ENCODE data around the gene TUT1. TPM values are rescaled to one million over a fixed set of nuclear protein-coding genes. Genes with fewer than 3 reads are reported as not detected.
A peak's percentile ranks its signal among the peaks of the same experiment; 100 is the strongest.
"Not testable (repeated sequence)": the region's sequence is repeated elsewhere in the genome, so short reads cannot be mapped to it uniquely, and the experiment has no call there.

TUT1 gene
- total and polyA plus RNA-seq, 2 experiments from 2014 or later, result 12.8 to 22.2 TPM

- peaks cover 71% of the 10 kb centered on the region for H3K79me2 ChIP-seq (replicated peaks; ENCODE audit: insufficient read depth)
- ATAC-seq; H3K9me2 ChIP-seq (ENCODE audit: insufficient read depth); H2AFZ ChIP-seq; H3K27me3 ChIP-seq (ENCODE audit: insufficient read depth); DNase-seq (ENCODE audit: low spot score); H3K9me3 Mint-ChIP-seq: not testable (repeated sequence)
- peak overlapping the region; percentile 99 for H3K4me2 ChIP-seq
- H3K27me3 Mint-ChIP-seq (ENCODE audit: insufficient read depth, low read depth, poor library complexity), result peaks cover 24% of the 10 kb centered on the region
- peaks cover 24% of the 10 kb centered on the region for H3K4me1 ChIP-seq (ENCODE audit: insufficient read depth)
- H3K36me3 ChIP-seq (ENCODE audit: insufficient read depth), result peaks cover 60% of the 10 kb centered on the region
- peak overlapping the region; percentile 79; the same call in 1 of the 2 replicates for H3K4me3 ChIP-seq
- H3F3A ChIP-seq (replicated peaks; ENCODE audit: low read depth), result peaks cover 67% of the 10 kb centered on the region
- peaks cover 79% of the 10 kb centered on the region for H3K36me3 Mint-ChIP-seq (ENCODE audit: low read depth)
- peaks cover 42% of the 10 kb centered on the region for H3K4me1 Mint-ChIP-seq
- H3K27ac Mint-ChIP-seq, result peak overlapping the region; percentile 14
- peak overlapping the region; percentile 99 for H3K4me3 Mint-ChIP-seq
- peaks cover 63% of the 10 kb centered on the region for H4K20me1 ChIP-seq (replicated peaks; ENCODE audit: insufficient read depth)
- H3K27ac ChIP-seq (ENCODE audit: low read depth), result peak overlapping the region; percentile 7
These were observed 19.8 kb downstream of the TUT1 start for GRCh38 chr11:62571493-62571892.

GRCh38 chr11:62570903-62571302 lies 20.4 kb downstream of the TUT1 start:
- H3K4me1 ChIP-seq (ENCODE audit: insufficient read depth), result peaks cover 24% of the 10 kb centered on the region
- H3K36me3 ChIP-seq (ENCODE audit: insufficient read depth), result peaks cover 65% of the 10 kb centered on the region
- peaks cover 42% of the 10 kb centered on the region for H3K4me1 Mint-ChIP-seq
- peaks cover 81% of the 10 kb centered on the region for H3K36me3 Mint-ChIP-seq (ENCODE audit: low read depth)
- H3K4me2 ChIP-seq; H3K9me2 ChIP-seq (ENCODE audit: insufficient read depth); ATAC-seq; H3K9me3 Mint-ChIP-seq; DNase-seq (ENCODE audit: low spot score); H2AFZ ChIP-seq; H3K27me3 ChIP-seq (ENCODE audit: insufficient read depth): not testable (repeated sequence)
- peak overlapping the region; percentile 7 for H3K27ac ChIP-seq (ENCODE audit: low read depth)
- H3K27ac Mint-ChIP-seq, result peak overlapping the region; percentile 14; the same call in 1 of the 2 replicates
- H3K4me3 ChIP-seq, result peak overlapping the region; percentile 79; the same call in 1 of the 2 replicates
- H3K4me3 Mint-ChIP-seq, result peak overlapping the region; percentile 99
- H4K20me1 ChIP-seq (replicated peaks; ENCODE audit: insufficient read depth), result peaks cover 69% of the 10 kb centered on the region
- peaks cover 77% of the 10 kb centered on the region for H3K79me2 ChIP-seq (replicated peaks; ENCODE audit: insufficient read depth)
- peaks cover 71% of the 10 kb centered on the region for H3F3A ChIP-seq (replicated peaks; ENCODE audit: low read depth)
- peaks cover 22% of the 10 kb centered on the region for H3K27me3 Mint-ChIP-seq (ENCODE audit: insufficient read depth, low read depth, poor library complexity)

- TF ChIP-seq NANOG (IDR thresholded peaks at IDR 0.05; ENCODE audit: borderline replicate concordance) (no peak), JUNB (IDR thresholded peaks at IDR 0.05; ENCODE audit: unreplicated experiment) (no peak), POLR2AphosphoS5 (IDR thresholded peaks at IDR 0.05; ENCODE audit: low read depth) (no peak), ETS1 (IDR thresholded peaks at IDR 0.05) (no peak), STAT1 (IDR thresholded peaks at IDR 0.05; ENCODE audit: unreplicated experiment) (no peak), REST (IDR thresholded peaks at IDR 0.05; ENCODE audit: unreplicated experiment) (no peak), EZH2phosphoT487 (IDR thresholded peaks at IDR 0.05; ENCODE audit: unreplicated experiment) (no peak), ZNF331 (CRISPR knock-in tag; IDR thresholded peaks at IDR 0.05; ENCODE audit: low read depth) (no peak)
- peaks cover 77% of the 10 kb centered on the region for H3K36me3 ChIP-seq (ENCODE audit: insufficient read depth)
- peaks cover 90% of the 10 kb centered on the region for H3K79me2 ChIP-seq (replicated peaks; ENCODE audit: insufficient read depth)
- H3K27me3 Mint-ChIP-seq (ENCODE audit: insufficient read depth, low read depth, poor library complexity), result peaks cover 19% of the 10 kb centered on the region
- no peak overlapping the region for H3K4me3 ChIP-seq
- peaks cover 90% of the 10 kb centered on the region for H3K36me3 Mint-ChIP-seq (ENCODE audit: low read depth)
- H3K9me2 ChIP-seq (ENCODE audit: insufficient read depth), result no peaks in the 10 kb centered on the region
- H3K4me1 Mint-ChIP-seq, result peaks cover 34% of the 10 kb centered on the region
- H3K9me3 Mint-ChIP-seq, result no peaks in the 10 kb centered on the region; the same call in 2 of the 3 replicates
- no peak overlapping the region for H3K4me2 ChIP-seq
- H3K4me3 Mint-ChIP-seq, result no peak overlapping the region
- ATAC-seq (no peak), DNase-seq (ENCODE audit: low spot score) (no peak)
- no peak overlapping the region for H3K27ac Mint-ChIP-seq
- H3K27me3 ChIP-seq (ENCODE audit: insufficient read depth), result no peaks in the 10 kb centered on the region
- peaks cover 74% of the 10 kb centered on the region for H3F3A ChIP-seq (replicated peaks; ENCODE audit: low read depth)
- H3K4me1 ChIP-seq (ENCODE audit: insufficient read depth), result peaks cover 17% of the 10 kb centered on the region
- peaks cover 82% of the 10 kb centered on the region for H4K20me1 ChIP-seq (replicated peaks; ENCODE audit: insufficient read depth)
- H2AFZ ChIP-seq, result no peak overlapping the region
- H3K27ac ChIP-seq (ENCODE audit: low read depth), result 0 out of 2 replicates have a peak overlapping the region, but pooled peaks have one; percentile 39
These were observed 21.7 kb downstream of the TUT1 start for GRCh38 chr11:62569611-62570010.

Data from GM23338 (cell line).